NCI-H345 (cell line): ENCODE data around the gene IFNA7.
"Not testable (repeated sequence)": the region's sequence is repeated elsewhere in the genome, so short reads cannot be mapped to it uniquely, and the experiment has no call there.

Experiments
- DNase-seq: peaks from one replicate; lab custom pipeline; 2025; lab: John Stamatoyannopoulos, UW

The IFNA7 gene

GRCh38 chr9:21182810-21183736, 18.9 kb downstream of the IFNA7 start:
- not testable (repeated sequence) for DNase-seq

- no peak for DNase-seq
Observed at GRCh38 chr9:21174671-21175070, 27.3 kb downstream of the IFNA7 start.

GRCh38 chr9:21172156-21172555, 29.8 kb downstream of the IFNA7 start:
- no peak for DNase-seq

- DNase-seq: no peak
Observed at GRCh38 chr9:21171351-21171750, 30.7 kb downstream of the IFNA7 start.

- DNase-seq: not testable (repeated sequence)
Observed at GRCh38 chr9:21166560-21166959, 35.4 kb downstream of the IFNA7 start, which contains the start of gene IFNA21. TSS of gene IFNA21 (minus strand) at chr9:21166660. CDS start at chr9:21166612, 48 bp downstream.

GRCh38 chr9:21165516-21165915, 36.5 kb downstream of the IFNA7 start:
- no peak for DNase-seq

- no peak for DNase-seq
Observed at GRCh38 chr9:21160178-21160577, 41.8 kb downstream of the IFNA7 start.

- DNase-seq: no peak
Observed at GRCh38 chr9:21155501-21155900, 46.5 kb downstream of the IFNA7 start.

- peak; percentile 6 for DNase-seq
Observed at GRCh38 chr9:21154018-21154608, 47.9 kb downstream of the IFNA7 start.

GRCh38 chr9:21153336-21154017, 48.5 kb downstream of the IFNA7 start:
- no peak for DNase-seq
